ENCODE data around the gene USP21. TPM values are rescaled to one million over a fixed set of nuclear protein-coding genes. Genes with fewer than 3 reads are reported as not detected.

USP21 gene
- total and polyA plus RNA-seq, 2 of the 4 experiments (the other 2 are of a cell fraction) = 6.3 to 23.8 TPM

DNA sequence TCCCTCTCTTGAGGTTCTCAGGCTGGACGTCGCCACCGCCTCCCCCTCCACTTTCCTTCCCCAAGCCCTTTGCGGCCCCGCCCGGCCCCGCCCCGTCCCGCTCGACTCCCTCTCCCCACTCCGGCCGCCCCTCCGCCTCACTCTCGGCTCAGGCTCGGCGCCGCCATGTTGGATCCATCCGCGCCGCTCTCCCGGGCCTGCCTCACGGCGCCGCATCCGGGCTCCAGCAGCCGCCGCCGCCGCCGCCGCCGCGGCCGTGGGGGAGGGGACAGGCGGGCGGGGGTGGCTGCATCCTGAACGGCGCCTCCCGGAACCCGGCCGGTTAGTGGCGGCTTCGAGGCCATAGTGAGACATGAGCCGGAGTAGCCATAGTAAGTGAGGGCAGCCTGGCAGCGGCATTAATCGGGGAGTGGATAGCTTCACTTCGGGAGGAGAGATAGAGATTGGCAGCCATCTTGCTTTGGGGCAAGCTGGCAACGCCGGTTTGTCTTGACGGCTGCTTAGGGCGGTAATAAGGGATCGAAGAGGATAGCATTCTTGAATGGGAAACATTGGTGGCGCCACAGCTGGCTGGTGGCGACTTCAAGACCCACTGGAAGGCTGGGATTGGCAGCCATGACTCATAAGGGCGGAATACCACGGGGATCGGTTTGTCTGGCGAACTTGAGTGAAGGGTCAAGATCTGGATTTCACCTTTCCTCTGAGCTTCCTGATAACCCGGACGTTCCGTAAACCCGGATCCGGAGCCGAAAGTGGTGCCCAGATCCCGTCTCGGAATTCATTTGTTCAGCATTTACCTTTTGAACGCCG lies 26.7 kb upstream of the USP21 start, which contains the start of gene DEDD (continued):
- no peak for TF ChIP-seq CHD1 (IDR thresholded peaks at IDR 0.05; ENCODE audit: low read depth, low read length)
- no peak; the same call in 1 of the 2 replicates for TF ChIP-seq MXI1 (IDR thresholded peaks at IDR 0.05; ENCODE audit: borderline replicate concordance, low read depth, low read length)
- TF ChIP-seq FOS (IDR thresholded peaks at IDR 0.05; ENCODE audit: low read depth, low read length) = no peak

DNA sequence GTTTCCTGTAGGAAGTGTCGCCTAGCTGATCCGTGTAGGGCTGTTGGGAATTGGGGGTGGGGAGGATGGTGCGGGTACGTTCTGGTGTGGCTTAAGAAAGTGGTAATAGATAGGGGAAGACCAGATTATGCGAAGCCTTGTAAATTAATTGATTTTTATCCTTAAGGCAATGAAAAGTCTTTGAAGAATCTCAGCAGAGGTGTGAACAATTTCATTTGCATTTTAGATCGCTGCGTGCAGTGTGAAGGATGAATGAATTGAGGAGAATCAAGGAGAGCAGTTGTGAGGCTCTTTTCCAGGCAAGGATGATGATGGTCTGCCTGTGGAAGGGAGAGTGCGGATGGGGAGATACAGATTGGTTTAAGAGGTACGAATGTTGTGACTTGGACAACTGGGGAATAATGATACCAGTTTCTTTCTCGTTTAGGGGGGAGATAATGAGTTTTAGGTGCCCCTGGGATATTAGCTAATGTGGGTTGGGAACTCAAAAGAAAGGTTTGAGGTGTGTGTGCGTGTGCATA lies 26.0 kb upstream of the USP21 start:
- Histone ChIP-seq H4K5ac (ENCODE audit: low read depth, low read length) (peak overlapping the region; percentile 80; the same call in 1 of the 2 replicates), H2BK120ac (ENCODE audit: low read depth, low read length) (peak overlapping the region; percentile 63), H3K4me3 (ENCODE audit: insufficient read depth, low read depth, low read length) (peak overlapping the region; percentile 72), H3K23ac (ENCODE audit: low read depth, low read length) (peak overlapping the region; percentile 99), H2AFZ (replicated peaks; ENCODE audit: low read length, poor library complexity) (peak overlapping the region; percentile 91), H3K9me3 (ENCODE audit: control insufficient read depth, insufficient read depth, low read length) (no peaks in the 10 kb centered on the region), H4K8ac (ENCODE audit: low read depth in 2 of 2, low read length in 2 of 2) (peak overlapping the region; percentile 86 to 93), H3K4me1 (ENCODE audit: control insufficient read depth, insufficient read depth, low read length) (no peaks in the 10 kb centered on the region; the same call in 1 of the 2 replicates), H2BK5ac (ENCODE audit: low read depth, low read length, poor library complexity, severe bottlenecking) (peak overlapping the region; percentile 87), H3K9me1 (ENCODE audit: insufficient read depth, low read length) (peaks cover 5% of the 10 kb centered on the region), H2BK20ac (ENCODE audit: low read depth, low read length) (peak overlapping the region; percentile 40; the same call in 1 of the 2 replicates), H3K27me3 (ENCODE audit: control insufficient read depth, insufficient read depth, low read length) (no peaks in the 10 kb centered on the region), H2BK15ac (ENCODE audit: low read depth, low read length) (peak overlapping the region; percentile 78; the same call in 2 of the 3 replicates), H2AK5ac (ENCODE audit: low read depth, low read length) (peak overlapping the region; percentile 87), H3K9ac (ENCODE audit: low read depth, low read length) (peak overlapping the region; percentile 91), H3K36me3 (ENCODE audit: control insufficient read depth, insufficient read depth, low read length) (peaks cover 8% of the 10 kb centered on the region), H3K14ac (replicated peaks; ENCODE audit: low read depth, low read length) (peak overlapping the region; percentile 86), H3K56ac (ENCODE audit: extremely low read depth, insufficient read depth, low read length) (peak overlapping the region; percentile 92), H4K91ac (ENCODE audit: insufficient read depth, low read depth, low read length) (peak overlapping the region; percentile 94), H2AK9ac (replicated peaks; ENCODE audit: low read depth, low read length, poor library complexity) (peak overlapping the region; percentile 95), H3K18ac (ENCODE audit: low read depth, low read length) (peak overlapping the region; percentile 77), H4K20me1 (ENCODE audit: insufficient read depth, low read length) (no peaks in the 10 kb centered on the region), H3K4ac (ENCODE audit: low read depth, low read length) (peak overlapping the region; percentile 97), H3K79me1 (ENCODE audit: low read depth in 1 of 2, low read length in 2 of 2) (peaks cover 22 to 76% of the 10 kb centered on the region in 2 experiments), H3K27ac (ENCODE audit: insufficient read depth, low read length) (peak overlapping the region; percentile 90), H3K4me2 (ENCODE audit: low read depth, low read length) (peak overlapping the region; percentile 98)
- WGBS, 2 experiments (ENCODE audit: extremely low coverage in 2 of 2, insufficient read length in 1 of 2) = 6% methylated on average over 9 of the region's 11 CpGs; no CpG with 5 or more reads in 1 of the 2 experiments
- CTCF ChIA-PET = no interaction called here
- TF ChIP-seq MAZ (IDR thresholded peaks at IDR 0.05; ENCODE audit: borderline replicate concordance, low read depth, low read length) (no peak), CHD1 (IDR thresholded peaks at IDR 0.05; ENCODE audit: low read depth, low read length) (no peak)
- no peak; the same call in 1 of the 2 replicates for ATAC-seq (ENCODE audit: low read depth)
- TSS peak; percentile 26 for BruUV-seq (replicated peaks)
- dilution Hi-C loops (cut with HindIII; ENCODE audit: low sequenced_read_pairs, unreplicated experiment) = no loop called here
- in situ Hi-C loops (cut with MboI; ENCODE audit: low sequenced_read_pairs) = no loop called here
- intact Hi-C loops (cut with micrococcal nuclease) = no loop called here
- DNase-seq = peak; percentile 23
- POLR2A ChIA-PET (ENCODE audit: unreplicated experiment) = interaction anchor here (1.5 kb wide), 1 partner anchor 15 kb away, joined by 9 read pairs; the partner anchor contains the start of genes NIT1 and PFDN2

Measured in IMR-90 (cell line).